Glomerular endothelial cell (primary cell): Measurements from ENCODE around the gene TMEM126A. TPM values are rescaled to one million over a fixed set of nuclear protein-coding genes. Genes with fewer than 3 reads are reported as not detected.
"Not testable (repeated sequence)": the region's sequence is repeated elsewhere in the genome, so short reads cannot be mapped to it uniquely, and the experiment has no call there.

Experiments used
- DNase-seq: peaks from one replicate; pipeline ENCODE4 v3.0.0-alpha.2; 2011; ENCODE audit warnings: low read depth, low spot score; ENCODE audit errors: extremely low read depth
- total RNA-seq: library from RNA; depleted of rRNA; stranded (reverse); fragments of >200 nt; gene quantifications from 2 replicates; pipeline ENCODE4 v1.2.3, GENCODE V29; 2015

TMEM126A gene
- total RNA-seq, 1 donor from 2014 or later, result 23.3 TPM

GRCh38 chr11:85656777-85657176 lies 9.0 kb downstream of the TMEM126A start:
- DNase-seq, result no peak

GRCh38 chr11:85658180-85658579 lies 10.4 kb downstream of the TMEM126A start:
- no peak for DNase-seq

GRCh38 chr11:85661972-85662664 lies 14.4 kb downstream of the TMEM126A start:
- DNase-seq, result no peak

DNA sequence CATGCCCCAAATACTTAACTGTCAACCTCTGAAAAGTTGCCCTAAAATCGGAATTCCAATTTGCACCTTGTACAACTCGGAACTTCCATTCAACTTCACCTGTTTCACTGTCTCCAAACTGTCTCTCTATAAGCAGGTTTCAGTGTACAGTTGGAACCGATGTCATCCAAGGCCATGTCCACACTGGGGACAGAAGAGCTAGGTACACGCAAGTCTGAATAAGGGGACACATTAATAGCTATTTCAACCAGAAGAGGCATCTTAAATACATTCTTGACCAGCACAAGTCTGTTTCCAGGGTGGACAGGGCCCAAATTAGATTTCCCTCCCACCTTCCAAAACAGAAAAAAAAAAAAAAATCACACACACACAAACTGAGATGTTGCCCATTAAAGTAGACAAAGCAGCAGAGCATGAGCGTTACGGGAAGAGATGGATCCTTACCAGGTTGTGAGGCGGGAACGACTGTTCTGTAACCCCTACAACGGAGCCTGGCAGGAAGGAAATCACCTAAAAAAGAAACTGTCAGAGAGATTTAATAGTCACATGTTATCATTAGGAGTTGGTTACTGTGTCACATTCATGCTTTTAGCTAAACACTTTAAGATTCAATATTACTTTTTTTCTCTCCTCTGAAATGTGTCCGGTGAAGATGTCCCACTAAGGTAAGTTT lies 15.4 kb downstream of the TMEM126A start:
- no peak for DNase-seq

DNA sequence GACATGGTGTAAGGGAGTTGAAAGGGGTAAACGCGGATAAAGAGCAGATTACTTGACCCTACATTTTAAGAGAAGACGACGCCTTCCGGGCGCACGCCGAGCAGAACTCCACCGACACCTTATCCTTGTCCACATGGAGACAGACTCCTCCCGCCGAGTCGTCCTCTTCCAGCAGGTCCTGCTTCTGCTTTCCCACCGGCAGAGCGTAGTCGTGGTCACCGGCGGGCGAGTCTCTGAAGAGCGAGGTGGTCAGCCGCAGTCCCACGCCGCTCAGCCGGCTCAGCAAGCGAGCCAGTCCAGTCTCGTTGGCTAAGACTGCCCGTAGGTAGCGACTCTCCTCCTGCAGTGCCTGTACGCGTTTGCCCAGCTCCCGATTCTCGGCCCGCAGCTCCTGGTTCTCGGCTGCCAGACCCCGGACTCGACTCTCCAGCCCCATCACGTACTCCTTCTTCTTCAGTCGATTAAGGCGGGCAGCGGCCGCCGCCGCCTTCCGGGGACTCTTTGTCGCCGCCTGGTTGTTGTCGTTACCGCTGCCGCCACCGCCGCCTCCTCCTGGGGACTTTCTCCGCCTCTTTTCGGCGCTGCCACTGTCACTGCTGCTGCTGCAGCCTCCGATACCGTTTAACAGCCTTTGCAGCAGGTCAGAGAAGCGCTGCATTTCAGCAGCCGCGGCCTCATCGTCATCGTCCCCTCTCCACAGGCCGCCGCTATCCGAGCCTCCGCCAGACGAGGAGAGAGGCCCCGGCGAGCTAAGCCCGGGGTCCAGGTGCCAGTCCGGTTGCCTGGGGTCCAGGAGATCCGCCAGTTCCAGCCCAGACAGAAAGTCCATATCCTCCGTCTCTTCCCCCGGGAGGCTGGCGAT lies 16.2 kb downstream of the TMEM126A start:
- DNase-seq, result no peak

DNA sequence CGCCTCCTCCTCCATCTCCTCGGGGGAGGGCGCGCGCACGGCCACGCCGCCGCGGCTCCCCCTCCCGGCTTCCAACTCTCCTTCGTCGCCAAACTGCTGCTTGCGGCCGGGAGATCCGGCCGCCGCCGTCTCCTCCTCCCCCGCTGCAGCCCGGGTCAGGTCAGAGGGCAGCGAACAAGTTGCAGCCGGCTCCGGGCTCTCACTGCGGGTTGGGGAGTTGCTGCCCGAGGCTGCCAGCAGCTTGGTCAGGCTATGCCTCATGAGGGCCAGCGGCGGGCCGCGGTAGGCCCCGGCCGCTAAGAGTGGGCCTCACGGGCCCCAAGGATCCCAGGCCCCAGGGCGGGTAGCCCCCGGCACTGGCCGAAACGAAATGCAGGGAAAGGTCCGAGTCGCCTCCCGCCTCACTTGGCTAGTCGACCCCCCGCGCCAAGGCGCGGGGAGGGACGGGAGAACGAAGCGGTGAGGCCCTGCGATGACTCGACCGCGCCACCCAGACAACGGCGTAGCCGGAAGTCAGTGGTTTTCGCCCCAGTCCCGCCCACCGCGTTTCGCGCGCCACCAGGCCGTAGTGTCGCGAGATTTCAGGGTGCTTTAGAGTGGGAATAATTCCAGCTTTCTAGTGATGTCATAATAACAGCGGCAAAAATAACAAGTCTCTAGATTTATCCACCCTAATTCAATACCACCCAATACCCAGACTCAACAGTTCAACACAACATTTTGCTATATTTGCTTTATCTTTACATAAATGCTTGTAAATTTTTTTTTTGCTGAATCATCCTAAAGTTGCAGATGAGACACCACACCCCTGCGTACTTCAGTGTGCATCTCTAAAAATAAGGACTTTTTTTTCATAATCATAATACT lies 17.1 kb downstream of the TMEM126A start, which contains the start of gene CREBZF:
TSS of gene CREBZF (minus strand) at position 515 of the 867 bp plus-strand sequence. CDS start at position 261, 254 bp downstream.
- peak; percentile 66 for DNase-seq

- DNase-seq, result no peak
Observed at GRCh38 chr11:85665733-85666132, 18.0 kb downstream of the TMEM126A start.

DNA sequence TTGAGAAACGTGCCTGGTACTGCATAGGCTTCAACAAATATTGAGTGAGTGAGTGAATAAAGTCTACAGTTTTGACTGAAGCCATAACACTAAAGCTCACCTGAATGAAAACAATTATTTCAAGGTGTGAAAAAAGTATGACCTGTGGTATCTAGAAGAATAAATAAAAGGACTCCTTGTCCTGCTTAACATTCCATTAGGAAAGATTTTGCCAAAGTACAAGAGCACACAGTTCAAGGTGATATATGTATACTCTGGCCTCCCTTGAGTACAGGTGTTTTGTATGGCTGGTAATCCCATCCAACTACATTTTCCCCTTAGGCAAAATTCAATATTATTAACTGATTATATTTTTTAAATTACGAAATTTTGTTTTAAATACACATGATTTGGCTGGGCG lies 18.9 kb downstream of the TMEM126A start:
- no peak for DNase-seq

GRCh38 chr11:85668157-85668556 lies 20.4 kb downstream of the TMEM126A start:
- DNase-seq, result no peak

DNA sequence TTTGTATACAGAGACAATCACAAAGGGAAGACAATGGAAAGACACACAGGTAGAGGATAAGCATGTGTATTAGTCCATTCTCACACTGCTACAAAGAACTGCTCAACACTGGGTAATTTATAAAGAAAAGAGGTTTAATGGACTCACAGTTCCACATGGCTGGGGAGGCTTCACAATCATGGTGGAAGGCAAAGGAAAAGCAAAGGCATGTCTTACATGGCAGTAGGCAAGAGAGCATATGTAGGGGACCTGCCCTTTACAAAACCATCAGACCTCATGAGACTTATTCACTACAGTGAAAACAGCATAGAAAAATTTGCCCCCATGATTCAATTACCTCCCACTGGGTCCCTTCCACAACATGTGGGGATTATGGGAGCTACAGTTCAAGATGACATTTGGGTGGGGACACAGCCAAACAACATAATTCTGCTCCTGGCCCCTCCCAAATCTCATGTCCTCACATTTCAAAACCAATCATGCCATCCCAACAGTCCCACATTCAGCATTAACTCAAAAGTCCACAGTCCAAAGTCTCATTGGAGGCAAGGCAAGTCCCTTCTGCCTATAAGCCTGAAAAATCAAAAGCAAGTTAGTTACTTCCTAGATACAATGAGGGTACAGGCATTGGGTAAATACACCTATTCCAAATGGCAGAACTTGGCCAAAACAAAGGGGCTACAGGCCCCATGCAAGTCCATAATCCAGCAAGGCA lies 23.3 kb downstream of the TMEM126A start:
- DNase-seq, result not testable (repeated sequence)

GRCh38 chr11:85672105-85672902 lies 24.5 kb downstream of the TMEM126A start:
- DNase-seq, result no peak

DNA sequence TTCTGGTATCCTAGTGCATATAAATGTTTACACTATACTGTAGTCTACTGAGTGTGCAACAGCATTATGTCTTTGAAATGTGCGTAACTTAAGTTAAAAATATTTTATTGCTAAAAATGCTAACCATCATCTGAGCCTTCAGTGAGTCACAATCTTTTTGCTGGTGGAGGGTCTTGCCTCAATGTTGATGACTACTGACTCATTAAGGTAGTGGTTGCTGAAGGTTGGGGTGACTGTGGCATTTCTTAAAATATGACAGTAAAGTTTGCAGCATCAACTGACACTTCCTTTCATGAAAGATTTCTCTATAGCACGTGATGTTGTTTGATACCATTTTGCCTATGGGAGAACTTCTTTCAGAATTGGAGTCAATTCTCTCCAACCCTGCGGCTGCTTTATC lies 25.6 kb downstream of the TMEM126A start:
- no peak for DNase-seq

DNA sequence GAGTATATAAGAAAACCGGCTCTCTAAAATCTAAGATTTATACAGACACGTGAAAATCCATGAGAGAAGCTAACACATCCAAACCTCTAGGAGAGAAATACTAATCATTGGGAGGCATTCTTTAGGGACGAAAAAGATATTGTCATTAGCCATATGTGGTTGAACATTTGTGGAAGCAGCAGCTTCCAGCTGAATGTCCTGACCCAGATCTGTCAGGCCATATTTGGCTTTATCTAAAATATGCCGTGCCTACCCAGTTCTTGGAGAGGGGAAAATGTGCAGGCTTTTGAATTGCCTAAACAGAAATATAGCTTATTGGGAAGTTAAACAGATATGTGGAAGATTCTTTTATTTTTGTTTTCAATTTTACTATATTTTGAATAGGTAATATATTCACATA lies 31.8 kb downstream of the TMEM126A start:
- no peak for DNase-seq

DNA sequence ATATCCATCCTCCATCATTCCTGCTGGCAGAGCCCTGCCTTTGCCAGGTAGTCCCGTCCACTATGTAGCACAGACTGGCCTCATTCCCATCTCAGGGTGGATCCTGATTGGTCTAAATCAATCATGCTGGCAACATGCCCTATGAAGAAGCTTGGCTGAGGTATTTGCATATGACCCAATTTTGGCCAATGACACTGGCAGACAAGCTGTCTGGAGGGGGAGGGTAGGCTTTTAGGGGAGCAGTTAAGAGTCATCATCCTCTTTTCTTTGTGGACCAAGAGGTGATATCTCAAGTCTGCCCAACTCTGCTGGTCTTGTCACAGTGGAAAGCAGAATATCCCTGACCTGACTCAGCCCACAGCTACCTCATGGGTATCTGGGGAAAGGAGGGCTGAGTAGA lies 33.1 kb downstream of the TMEM126A start:
- no peak for DNase-seq

DNA sequence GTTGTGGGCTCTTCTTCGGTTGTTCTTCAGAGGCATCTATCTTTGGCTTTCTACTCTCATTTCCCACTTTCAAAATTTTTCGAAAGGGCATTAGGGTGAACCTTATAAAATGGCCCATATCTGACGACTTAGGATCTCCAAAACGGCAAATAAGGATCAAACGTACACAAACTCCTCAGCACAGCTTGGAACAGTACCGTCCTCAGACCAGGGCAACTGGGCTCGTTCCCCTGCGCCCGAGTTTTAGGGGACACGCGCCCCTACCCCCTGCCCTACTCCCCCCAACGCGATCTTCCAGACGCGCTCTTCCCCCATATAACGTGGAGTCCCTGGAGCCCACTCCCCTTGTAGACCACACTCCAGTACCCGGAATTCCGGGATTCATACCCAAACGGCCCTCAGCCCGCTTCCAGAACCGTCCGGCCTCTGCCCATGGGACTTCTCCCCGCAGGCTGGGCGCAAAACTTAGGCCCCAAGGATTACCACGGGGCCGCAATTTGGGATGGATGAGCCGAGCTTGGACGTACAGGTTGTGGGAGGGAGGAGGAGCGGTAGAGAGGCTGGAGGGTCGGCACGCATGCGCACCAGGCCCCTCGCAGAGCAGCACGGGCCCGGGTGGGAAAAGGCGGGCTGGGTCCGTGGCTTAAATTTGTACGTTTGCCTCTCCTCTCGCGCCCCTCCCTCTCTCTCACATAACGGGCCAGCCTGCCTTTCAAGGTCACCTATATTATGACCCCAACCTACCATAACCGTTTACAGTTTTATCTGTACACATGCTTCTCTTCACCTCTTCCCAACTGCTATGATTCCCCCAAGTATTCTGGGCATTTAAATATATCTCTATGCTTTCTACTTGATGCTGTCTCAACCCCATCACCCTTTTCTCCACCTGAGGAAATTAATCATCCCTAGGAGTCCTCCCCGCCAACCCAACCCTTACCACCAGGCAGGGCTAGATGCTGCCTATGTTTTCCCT lies 34.9 kb downstream of the TMEM126A start:
- DNase-seq, result no peak

DNA sequence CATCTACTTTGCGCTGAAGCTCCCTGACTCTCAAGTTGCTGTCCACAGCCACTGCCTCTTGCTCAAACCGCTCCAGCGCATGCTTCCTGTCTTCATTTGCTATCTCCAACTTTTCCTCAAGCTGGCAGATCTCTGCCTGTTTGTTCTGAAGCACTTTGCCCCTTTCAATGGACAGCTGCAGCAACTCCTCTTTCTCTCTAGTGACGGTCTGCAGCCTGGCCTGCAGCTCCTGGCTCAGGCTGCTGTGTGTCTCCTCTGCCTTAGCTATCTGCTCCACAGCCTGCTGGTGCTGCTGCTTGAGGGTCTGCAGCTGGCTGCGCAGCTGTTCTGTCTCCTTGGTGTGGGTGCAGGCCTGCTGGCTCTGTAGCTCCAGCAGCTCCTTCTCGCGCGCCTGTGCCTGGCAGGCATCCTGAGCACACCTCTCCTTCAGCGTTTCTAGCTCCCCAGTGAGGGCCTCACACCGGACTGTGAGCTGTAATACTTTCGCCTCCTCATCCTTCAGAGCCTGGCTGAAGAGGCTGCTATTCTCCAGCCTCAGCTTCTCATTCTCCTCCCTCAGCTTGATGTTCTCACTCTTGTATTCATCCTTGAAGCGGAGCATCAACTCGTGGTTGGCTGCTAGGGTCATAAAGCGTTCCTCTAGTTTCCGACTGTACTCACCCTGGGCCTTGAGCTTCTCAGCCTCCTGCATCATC lies 37.5 kb downstream of the TMEM126A start:
- DNase-seq, result no peak

GRCh38 chr11:85685820-85686459 lies 38.2 kb downstream of the TMEM126A start, which contains the start of gene CCDC89:
TSS of gene CCDC89 (minus strand) at chr11:85686195. CDS start at chr11:85686130, 65 bp downstream.
- no peak for DNase-seq
